Urinary bladder (tissue), 4 donors: ENCODE measurements around the gene RBM33. TPM values are rescaled to one million over a fixed set of nuclear protein-coding genes. Genes with fewer than 3 reads are reported as not detected.

Source experiments
- DNase-seq: peaks from one replicate; pipeline ENCODE4 v3.0.0-alpha.2; 2015; ENCODE audit errors: extremely low spot score
- H3K27ac ChIP-seq: one replicate; pipeline ENCODE4 v1.5.1; 2013; ENCODE audit warnings: low read depth, mild to moderate bottlenecking, moderate library complexity
- H3K36me3 ChIP-seq: one replicate; pipeline ENCODE4 v1.6.1; 2013; ENCODE audit warnings: mild to moderate bottlenecking, moderate library complexity; ENCODE audit not compliant: insufficient read depth
- H3K4me1 ChIP-seq: one replicate; pipeline ENCODE4 v1.6.1; 2013; ENCODE audit warnings: mild to moderate bottlenecking, moderate library complexity; ENCODE audit not compliant: insufficient read depth
- H3K4me3 ChIP-seq: one replicate; pipeline ENCODE4 v1.5.1; 2013; ENCODE audit warnings: low read depth, low read length
- WGBS: extraction: QIAGEN DNeasy Blood & Tissue Kit; methylation state at CpG from one replicate; pipeline ENCODE4 v1.1.7; 2013; 5-methylcytosine and 5-hydroxymethylcytosine counted together
- polyA plus RNA-seq: library from polyadenylated mRNA; stranded (reverse); fragments of 200-250 nt; gene quantifications from one replicate; pipeline ENCODE4 v1.2.3, GENCODE V29; 2013
- total RNA-seq: library from RNA; depleted of rRNA; stranded (reverse); fragments of >200 nt; gene quantifications from one replicate; pipeline ENCODE4 v1.2.3, GENCODE V29; 2014
- donor health status: healthy with polysubstance abuse.
- donor health status: healthy.

The RBM33 gene
- total and polyA plus RNA-seq, 2 donors, result 15.6 to 49.2 TPM

DNA sequence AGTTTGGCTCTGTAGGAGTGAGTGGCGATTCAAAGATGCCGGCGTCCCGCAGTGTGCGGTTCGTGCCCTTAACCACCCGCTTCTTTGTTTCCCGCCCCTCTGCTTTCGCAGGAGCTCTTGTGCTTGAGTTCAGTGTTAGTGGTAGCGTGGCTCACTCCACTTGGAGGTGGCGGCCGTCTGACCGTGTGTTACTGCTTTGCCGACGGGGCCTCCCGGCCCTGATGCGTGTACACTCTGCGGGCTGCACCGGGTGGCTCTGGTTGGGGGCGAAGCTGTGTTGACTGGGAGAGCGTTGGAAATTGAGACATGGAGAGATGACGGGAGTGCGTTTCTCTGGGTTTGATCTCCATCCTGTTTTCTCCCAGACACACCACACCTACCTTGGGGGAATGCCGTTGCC, 136.4 kb downstream of the RBM33 start:
- Histone ChIP-seq H3K36me3 (peaks cover 2% of the 10 kb centered on the region), H3K27ac (no peak overlapping the region), H3K4me1 (no peaks in the 10 kb centered on the region), H3K4me3 (no peak overlapping the region)
- DNase-seq, result no peak
- 95% methylated on average over 24 of the region's 24 CpGs for WGBS

DNA sequence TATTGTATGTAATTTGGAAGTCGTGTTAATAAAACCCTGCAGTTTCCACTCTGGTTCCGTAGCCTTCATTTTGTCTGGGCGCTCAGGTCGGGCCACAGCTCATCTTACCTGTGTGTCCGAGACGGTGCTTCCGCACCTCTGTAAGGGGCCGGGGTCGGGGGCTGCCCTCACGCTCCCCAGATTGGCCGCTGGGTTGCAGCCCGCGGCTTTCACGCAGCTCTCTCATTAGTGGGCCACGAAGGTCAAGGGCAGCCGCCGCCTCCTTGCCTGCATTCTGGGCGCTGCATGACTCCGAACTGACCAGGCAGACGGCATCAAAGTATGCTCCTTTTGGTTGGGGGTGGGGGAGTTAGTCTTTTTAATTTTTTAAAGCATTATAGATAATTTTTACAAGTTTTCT, 137.0 kb downstream of the RBM33 start:
- no peak overlapping the region for H3K4me3 ChIP-seq
- H3K27ac ChIP-seq, result no peak overlapping the region
- DNase-seq, result no peak
- 90% methylated on average over 20 of the region's 20 CpGs for WGBS
- no peaks in the 10 kb centered on the region for H3K4me1 ChIP-seq
- peaks cover 2% of the 10 kb centered on the region for H3K36me3 ChIP-seq

DNA sequence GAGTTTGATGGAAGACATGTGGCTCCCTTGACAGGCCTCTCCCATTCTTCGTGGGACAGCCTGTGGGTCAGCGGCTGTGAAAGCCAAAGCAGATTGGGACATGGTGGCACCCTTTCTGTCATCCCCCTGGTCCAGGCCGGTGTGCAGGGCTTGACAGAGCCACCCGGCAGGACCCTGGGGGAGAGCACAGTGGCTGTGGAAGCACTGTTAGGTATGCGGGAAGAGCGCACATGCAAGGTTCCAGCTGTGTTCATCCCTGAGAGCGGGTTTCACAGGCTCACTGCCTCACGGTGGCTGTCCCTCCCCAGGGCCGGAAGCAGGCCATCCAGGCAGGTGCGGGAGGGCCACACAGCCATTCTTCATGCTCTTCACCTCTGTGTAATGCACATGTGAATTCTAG, 138.0 kb downstream of the RBM33 start:
- H3K4me3 ChIP-seq, result no peak overlapping the region
- no peak for DNase-seq
- peaks cover 2% of the 10 kb centered on the region for H3K36me3 ChIP-seq
- H3K4me1 ChIP-seq, result peaks cover 3% of the 10 kb centered on the region
- 91% methylated on average over 10 of the region's 10 CpGs for WGBS
- no peak overlapping the region for H3K27ac ChIP-seq

DNA sequence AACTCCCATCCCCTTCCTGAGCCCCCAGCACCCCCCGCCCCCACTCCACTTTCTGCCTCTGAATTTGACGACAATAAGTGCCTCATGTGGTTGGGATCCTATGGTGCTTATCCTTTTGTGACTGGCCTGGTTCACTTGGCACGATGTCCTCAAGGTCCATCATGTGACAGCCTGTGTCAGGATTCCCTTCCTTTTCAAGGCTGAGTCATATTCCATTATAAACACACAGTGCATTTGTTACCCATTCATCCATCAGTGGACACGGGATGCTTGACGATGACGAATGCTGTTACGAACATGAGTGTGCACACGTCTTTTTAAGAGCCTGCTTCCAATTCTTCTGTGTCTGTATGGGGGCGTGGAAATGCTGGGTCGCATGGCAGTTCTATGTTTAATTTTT, 141.1 kb downstream of the RBM33 start:
- DNase-seq, result no peak
- Histone ChIP-seq H3K4me1 (peaks cover 3% of the 10 kb centered on the region), H3K36me3 (peaks cover 2% of the 10 kb centered on the region), H3K27ac (no peak overlapping the region), H3K4me3 (no peak overlapping the region)
- 95% methylated on average over 10 of the region's 10 CpGs for WGBS

DNA sequence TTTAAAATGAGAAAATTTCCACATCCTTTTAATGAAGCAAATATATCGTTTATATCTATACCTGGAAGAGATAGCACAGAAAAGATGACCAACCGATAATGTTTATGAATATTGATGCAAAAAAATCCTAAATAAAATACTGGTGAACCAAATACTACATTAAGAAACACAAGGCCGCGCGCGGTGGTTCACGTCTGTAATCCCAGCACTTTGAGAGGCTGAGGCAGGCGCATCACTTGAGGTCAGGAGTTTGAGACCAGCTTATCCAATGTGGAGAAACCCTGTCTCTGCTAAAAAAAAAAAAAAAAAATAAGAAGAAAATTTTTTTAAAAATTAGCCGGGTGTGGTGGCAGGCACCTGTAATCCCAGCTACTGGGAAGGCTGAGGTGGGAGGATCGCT, 142.0 kb downstream of the RBM33 start:
- DNase-seq, result no peak
- 91% methylated on average over 10 of the region's 10 CpGs for WGBS
- H3K27ac ChIP-seq, result no peak overlapping the region

DNA sequence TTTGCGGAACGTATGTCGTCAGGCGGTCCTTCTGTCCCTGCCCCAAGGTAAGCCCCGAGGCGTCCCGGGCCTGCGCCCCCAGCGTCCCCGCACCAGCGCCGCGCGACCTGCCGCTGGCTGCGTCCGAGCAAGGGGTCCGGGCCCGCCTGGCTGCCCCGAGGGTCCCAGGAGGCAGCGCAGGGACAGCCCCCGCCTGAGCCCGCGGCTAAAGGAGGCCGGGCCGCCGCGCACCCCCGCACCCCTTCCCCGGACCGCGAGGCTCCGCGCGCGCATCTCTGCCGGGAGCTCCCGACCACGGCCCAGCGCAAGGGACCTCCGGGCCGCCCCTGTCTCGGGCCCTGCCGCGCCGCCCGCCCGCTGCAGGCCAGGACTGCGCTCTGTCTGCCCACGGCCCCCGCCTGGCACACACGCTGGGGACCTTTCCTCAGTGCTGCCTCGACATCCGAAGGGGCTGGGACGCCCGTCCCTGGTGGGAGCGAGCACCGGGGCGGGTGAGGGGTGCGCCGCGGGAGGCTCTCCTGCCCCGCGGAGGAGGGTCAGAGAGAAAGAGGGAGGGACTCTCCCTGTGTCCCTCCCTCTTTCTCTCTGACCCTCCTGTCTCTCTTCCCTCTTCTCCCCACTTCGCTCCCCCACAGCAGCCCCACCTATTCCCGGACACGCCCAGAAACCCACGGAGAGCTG, 142.8 kb downstream of the RBM33 start:
- H3K27ac ChIP-seq, result no peak overlapping the region
- 1% methylated on average over 68 of the region's 68 CpGs for WGBS
- no peaks in the 10 kb centered on the region for H3K36me3 ChIP-seq
- H3K4me3 ChIP-seq, result peak overlapping the region; percentile 19
- peaks cover 3% of the 10 kb centered on the region for H3K4me1 ChIP-seq
- DNase-seq, result no peak

More for the DNA sequence above, 142.0 kb downstream of the RBM33 start:
- Histone ChIP-seq H3K4me1 (peaks cover 3% of the 10 kb centered on the region), H3K4me3 (no peak overlapping the region), H3K36me3 (no peaks in the 10 kb centered on the region)

DNA sequence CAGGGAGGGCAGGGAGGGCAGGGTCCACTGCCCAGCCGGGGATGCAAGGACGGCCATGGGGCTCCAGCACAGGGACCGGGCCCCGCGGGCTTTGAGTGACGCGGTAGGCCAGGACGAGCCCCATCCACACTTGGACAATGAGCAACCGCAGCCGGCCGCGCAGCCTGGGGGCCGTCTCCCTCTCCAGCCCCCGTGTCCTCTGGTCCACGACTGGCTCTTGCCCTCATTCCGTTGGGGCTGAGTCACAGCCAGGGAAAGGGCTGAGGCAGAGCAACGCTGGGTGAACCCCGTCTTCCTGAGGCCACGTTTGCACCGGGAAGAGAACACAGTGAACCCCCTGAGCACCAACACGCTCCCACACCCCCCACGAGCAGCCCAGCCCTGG, 144.1 kb downstream of the RBM33 start:
- Histone ChIP-seq H3K4me1 (peaks cover 3% of the 10 kb centered on the region), H3K36me3 (no peaks in the 10 kb centered on the region), H3K4me3 (no peak overlapping the region), H3K27ac (no peak overlapping the region)
- no peak for DNase-seq
- WGBS, result 86% methylated on average over 22 of the region's 22 CpGs

DNA sequence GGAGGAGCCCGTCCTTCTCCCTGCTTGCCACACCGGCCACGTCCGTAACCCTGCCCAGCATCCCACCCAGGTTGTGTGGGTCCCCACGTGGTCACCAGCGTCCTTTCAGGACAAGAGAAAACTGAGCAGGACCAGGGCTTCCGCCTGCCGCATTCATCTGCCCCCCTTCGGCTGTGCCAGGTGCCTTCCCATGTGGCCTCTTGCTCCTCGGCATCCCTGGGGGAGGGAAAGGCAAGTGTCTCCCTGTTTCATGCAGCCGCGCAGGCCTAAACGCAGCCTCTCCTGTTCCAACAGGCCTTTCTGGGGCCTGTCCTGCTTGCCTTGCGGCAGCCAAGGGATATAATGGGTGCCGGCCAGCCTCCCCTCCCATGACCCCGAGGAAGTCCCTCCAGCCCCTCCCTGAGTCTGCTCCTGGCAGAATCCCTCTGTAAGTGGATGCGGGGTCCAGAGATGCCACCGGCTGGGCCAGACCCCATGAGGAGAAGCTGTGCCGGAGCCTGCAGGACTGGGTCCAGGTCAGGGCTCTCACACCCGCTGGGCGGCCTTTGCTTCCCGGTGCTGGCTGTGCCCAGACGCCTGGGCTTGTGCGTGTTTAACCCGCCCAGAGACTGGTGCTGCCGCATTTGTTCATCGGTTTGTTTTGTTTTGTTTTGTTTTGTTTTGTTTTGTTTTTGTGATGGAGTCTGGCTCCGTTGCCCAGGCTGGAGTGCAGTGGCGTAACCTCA, 144.7 kb downstream of the RBM33 start:
- no peaks in the 10 kb centered on the region for H3K36me3 ChIP-seq
- no peak overlapping the region for H3K27ac ChIP-seq
- DNase-seq, result no peak
- peaks cover 3% of the 10 kb centered on the region for H3K4me1 ChIP-seq
- no peak overlapping the region for H3K4me3 ChIP-seq
- 79% methylated on average over 29 of the region's 29 CpGs for WGBS

DNA sequence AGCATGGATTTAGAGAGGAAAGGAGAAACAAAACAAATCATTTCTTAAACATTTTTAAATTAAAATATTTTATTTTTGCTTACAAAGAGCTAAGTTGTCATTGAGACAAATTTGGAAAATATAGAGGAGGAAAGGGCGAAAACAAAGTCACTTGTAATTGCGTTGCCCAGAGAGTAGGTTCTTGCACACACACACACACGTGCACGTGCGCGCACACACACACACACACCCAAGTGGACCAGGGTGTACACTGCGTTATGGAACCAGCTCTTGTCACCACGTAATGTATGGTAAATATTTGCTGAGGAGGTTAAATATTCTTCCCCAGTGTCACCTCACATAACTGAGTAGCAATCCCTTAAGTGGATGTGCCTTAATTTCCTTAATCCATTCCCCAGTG, 146.2 kb downstream of the RBM33 start:
- WGBS, result 59% methylated on average over 8 of the region's 8 CpGs

DNA sequence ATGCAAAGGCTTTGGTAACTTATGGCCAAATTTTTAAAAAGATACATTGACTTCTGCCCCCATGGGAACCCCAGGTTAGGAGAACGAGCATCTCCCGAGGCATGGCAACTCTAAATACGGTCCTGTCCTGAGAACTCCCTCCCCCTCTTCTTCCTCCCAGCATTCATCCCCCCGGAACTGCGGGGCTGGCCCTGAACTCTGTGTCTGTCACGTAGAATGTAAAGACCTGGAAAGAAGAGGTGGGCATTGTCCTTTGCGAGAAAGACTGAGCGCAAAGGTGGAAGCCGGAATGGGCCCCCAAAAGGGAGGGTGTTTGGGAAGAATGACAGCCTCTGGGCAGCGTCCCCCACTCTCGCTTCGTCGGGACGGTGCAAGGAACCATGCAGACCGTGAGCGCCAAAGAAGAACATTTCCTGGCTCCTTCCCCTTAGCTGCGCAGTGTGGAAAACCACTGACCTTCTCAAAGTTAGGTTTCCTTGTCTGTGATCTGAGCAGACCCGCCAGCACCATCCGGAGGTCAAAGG, 146.8 kb downstream of the RBM33 start:
- no peak overlapping the region for H3K4me3 ChIP-seq
- H3K36me3 ChIP-seq, result no peaks in the 10 kb centered on the region
- H3K4me1 ChIP-seq, result peaks cover 3% of the 10 kb centered on the region
- no peak overlapping the region for H3K27ac ChIP-seq
- WGBS, result 78% methylated on average over 19 of the region's 19 CpGs
- no peak for DNase-seq

More for the DNA sequence above, 146.2 kb downstream of the RBM33 start:
- no peak for DNase-seq
- Histone ChIP-seq H3K4me3 (no peak overlapping the region), H3K27ac (no peak overlapping the region), H3K36me3 (no peaks in the 10 kb centered on the region), H3K4me1 (peaks cover 3% of the 10 kb centered on the region)

DNA sequence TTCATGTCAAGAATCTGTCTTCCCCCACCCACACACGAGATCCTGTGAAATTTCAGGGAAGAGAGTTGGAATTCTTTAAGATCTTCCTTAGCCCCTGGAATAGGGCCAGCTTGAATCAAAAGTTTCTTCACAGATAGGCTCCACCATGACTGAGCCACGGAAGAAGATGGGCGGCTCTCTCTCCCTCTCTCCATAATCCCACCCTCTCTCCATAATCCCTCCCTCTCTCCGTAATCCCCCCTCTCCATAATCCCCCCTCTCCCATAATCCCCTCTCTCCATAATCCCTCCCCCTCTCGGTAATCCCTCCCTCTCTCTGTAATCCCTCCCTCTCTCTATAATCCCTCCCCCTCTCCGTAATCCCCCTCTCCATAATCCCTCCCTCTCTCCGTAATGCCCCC, 147.4 kb downstream of the RBM33 start:
- DNase-seq, result no peak
- Histone ChIP-seq H3K36me3 (no peaks in the 10 kb centered on the region), H3K27ac (no peak overlapping the region), H3K4me1 (peaks cover 3% of the 10 kb centered on the region), H3K4me3 (no peak overlapping the region)
- 73% methylated on average over 6 of the region's 7 CpGs for WGBS

DNA sequence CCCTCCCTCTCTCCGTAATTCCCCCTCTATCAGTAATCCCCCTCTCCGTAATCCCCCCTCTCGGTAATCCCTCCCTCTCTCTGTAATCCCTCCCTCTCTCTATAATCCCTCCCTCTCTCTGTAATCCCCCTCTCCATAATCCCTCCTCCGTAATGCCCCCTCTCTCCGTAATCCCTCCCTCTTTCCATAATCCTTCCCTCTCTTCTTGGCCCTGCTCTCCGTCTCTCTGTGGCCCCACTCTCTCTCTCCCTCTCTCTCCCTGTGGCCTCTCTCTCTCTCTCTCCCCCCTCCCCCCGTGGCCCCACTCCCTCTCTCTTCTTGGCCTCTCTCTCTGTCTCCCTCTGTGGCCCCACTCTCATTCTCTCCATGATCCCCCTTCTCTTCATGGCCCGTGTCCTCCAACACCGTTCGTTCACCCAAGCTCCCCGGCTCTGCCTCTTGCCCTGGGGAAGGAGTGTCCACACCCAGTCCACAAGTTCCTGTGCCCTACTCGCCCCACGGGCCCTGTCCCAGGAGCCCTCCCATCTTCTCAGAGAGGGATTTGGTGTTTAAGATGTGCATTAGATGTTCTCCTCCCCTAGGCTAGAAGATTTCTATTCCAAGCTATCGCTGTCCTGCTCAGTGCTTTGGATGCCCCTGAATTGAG, 148.0 kb downstream of the RBM33 start:
- no peak overlapping the region for H3K27ac ChIP-seq
- H3K4me3 ChIP-seq, result no peak overlapping the region
- WGBS, result 89% methylated on average over 14 of the region's 14 CpGs
- H3K36me3 ChIP-seq, result no peaks in the 10 kb centered on the region
- no peak for DNase-seq
- no peaks in the 10 kb centered on the region for H3K4me1 ChIP-seq

DNA sequence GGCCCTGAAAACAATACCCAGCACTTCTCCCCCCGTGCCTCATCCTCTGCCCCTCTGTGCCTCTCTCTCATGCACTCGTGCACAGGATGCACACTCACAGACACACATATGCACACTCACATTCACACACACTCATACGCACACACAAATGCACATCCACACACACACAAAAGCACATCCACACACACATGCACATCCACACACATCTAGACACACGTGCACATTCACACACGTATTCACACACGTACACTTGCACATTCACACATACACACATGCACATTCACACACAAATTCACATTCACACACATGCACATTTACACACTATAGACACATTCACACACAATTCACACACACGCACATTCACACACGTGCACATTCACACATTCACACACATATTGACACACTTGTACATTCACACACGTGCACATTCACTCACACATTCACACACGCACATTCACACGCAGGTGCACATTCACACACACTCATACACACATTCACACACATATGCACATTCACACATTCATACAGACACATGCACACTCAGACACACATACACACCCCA, 148.6 kb downstream of the RBM33 start:
- DNase-seq, result no peak
- no peaks in the 10 kb centered on the region for H3K4me1 ChIP-seq
- no peaks in the 10 kb centered on the region for H3K36me3 ChIP-seq
- no peak overlapping the region for H3K27ac ChIP-seq
- H3K4me3 ChIP-seq, result no peak overlapping the region
- WGBS, result 91% methylated on average over 11 of the region's 11 CpGs
